Activated CD4-positive, alpha-beta T cell treated with anti-CD3 and anti-CD28 coated beads, Interleukin-2, Interleukin-4, amounts not matched to agents 100 ng/mL and 50 ng/mL, durations not matched to agents 16 hours and 8 hours (primary cell): Measurements from ENCODE around the gene CTSC.

Experiments used
- DNase-seq: peaks from one replicate; pipeline ENCODE4 v3.0.0-alpha.2; 2020; ENCODE audit warnings: low spot score

CTSC gene

DNA sequence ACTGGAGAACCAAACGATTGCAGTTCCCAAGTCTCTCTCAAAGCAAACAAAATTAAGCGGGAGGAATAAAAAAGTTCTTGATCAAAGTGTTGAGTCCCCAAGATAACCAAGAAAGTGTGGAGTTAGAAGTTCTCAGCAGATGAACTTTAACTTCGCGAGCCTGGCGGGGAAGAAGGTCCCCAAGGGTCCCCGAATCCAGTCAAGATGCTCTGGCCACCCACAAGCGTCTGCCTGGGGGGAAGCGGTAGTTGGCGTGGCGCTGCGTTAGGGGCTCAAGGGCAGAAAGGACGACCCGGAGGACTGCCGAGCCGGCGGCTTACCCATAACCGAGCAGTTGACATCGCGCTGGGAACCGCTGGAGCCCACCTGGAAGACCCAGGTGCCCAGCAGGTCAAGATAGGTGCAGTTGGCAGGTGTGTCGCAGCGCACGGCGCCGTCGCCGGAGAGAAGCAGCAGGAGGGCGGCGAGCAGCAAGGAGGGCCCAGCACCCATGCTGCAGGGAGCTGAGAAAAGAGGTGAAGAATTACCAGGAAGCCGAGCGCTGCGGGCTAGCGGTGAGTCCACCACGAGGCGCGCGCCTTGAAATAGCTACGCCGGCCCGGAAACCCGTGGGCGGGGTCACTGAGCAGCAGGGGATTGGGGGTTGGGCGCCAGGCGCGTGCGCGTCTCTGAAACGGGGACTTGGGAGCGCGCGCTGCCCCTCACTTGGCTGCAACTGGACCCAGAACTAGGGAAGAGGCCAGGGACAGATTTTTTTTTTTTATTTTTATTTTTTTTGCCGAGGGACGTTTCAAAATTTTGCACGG lies at the start of gene CTSC:
Gene CTSC, minus strand, starts transcription at position 556 of the 806 bp plus-strand sequence. Its CDS starts 64 bp downstream, at position 492.
- DNase-seq, result peak; percentile 97

DNA sequence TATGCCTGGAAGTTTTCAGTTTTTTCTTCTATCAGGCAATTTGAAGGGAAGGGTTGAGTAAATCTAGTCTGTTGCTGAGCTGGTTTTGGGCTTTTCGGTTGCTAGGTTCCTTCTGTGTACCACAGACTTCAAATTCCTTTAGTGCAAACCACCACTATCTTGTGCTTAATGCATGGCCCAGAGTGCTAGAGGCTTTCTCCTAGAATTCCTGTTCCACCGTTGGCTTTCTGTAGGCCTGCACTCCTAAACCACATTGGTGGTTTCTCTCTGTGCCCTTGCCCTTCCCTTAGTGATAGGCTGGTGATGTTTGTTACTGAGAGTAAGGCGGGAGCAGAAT lies 47.1 kb upstream of the CTSC start:
- peak; percentile 33 for DNase-seq

DNA sequence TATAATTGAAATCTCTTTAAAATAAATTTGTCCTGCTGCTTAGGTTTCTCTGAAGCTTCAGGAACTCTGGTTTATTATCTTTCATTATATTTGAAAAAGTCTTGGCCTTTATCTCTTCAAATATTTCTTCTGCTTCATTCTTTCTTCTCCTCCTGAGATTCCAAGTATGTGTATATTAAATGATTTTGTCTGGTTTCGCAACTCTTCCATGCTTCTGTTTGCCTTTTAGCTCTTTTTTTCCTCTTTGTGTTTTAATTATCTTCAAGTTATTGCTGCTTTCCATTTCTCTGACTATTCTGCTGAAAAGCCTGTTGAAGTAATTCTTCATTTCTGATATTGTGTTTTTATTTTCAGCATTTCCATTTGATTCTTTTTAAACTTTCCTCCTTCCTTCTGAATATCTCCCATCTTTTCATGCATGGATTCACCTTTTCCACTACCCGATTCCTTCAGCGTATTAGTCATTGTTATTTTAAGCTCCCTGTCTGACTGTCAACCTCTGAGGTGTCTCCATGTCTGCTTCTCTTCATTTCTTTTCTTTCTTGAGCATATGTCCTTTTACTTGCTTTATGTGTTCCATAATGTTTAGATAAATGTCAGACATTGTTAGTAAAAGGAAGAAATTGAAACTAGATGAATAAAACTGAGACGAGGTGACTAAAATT lies 46.6 kb upstream of the CTSC start:
- no peak for DNase-seq

DNA sequence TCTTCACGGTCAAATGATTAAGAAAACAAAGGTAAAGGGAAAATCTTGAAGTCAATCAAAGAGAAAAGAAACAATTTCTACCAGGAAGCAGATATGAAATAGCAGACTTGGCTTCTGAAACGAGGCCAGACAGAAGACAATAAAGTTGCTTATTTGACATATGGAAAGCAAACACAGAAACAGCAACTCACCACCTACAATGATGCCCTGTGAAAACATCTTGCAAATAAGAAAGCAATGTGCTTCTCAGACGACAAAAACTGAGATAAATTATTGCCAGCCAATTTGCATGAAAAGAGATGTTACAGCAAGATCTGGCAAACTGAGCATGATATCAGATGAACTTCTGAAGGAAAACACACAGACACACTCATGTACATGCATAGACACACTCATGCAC lies 45.9 kb upstream of the CTSC start:
- DNase-seq, result no peak

DNA sequence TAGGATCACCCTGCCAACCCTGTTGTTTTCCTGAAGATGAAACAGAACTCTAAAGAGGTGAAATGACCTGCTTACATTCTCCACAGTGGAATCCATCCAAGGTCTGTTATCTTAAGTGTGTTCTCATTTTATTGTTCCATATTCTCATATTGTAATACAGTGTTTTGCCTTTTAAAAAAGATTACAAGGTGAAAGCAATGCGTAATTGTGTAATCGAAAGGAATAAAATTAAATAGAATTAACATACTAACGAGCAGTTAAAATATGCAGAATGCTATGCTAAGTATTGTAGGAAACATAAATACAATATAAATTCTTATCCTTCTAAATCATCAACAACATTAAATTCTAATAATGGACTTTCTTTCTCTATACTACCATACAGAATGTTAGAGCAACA lies 41.6 kb upstream of the CTSC start:
- DNase-seq, result no peak

DNA sequence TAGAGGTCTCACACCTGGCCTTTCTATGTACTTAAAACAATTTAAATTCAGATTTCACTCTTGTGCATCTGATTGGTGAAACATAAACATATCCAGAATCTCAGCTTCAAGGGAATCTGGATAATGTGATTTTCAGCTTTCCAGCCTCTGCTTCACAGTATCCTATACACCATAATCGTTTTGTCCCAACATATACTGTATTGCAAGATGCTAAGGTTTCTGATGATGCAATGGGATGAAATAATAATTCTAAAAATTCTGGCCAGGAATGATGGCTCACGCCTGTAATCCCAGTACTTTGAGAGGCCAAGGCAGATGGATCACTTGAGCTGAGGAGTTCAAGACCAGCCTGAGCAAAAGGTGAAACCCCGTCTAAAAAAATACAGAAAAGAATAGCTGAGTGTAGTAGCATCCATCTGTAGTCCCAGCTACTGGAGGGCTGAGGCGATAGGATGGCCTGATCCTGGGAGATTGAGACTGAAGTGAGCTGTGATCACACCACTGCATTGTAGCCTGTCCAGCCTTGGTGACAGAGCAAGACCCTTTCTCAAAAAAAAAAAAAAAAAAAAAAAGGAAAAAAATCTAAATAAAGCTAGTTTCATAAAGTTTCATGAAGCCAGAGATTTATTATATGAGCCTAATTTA lies 41.0 kb upstream of the CTSC start:
- DNase-seq, result no peak

DNA sequence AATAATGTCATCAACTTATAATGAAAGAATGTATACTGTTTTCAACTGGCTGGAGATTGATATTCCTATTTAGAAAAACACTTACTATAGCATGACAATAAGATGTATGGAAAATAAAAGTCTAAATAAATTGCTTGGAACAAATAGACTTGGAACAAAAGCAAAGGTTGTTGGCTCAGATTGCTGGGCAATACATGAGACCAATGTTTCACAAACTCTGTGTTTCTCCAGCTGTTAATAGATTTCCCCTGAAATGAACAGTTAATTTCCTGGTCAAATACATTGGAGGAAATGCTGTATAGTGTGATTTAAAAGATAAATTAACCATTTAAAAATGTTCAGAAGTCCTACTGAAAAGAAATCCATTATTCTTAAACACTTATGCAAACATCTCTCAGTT lies 40.1 kb upstream of the CTSC start:
- no peak for DNase-seq

DNA sequence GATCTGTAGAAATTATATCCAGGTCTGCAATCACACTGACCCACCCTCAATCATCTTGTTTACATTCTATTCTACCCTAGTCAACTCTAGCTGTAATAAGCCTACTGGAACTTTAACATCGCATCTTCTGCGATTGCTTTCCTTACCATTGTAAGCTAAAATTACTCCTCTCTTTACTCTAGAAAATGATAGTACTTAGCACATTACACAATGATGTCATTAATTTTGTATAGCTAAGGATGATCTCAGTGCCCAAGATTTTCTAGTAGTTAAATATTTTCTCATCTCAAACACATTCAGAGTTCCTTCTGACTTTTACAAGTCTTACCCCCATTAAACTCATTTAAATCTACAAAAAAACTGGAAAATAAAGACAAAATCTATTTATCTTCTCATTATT lies 39.6 kb upstream of the CTSC start:
- DNase-seq, result no peak

DNA sequence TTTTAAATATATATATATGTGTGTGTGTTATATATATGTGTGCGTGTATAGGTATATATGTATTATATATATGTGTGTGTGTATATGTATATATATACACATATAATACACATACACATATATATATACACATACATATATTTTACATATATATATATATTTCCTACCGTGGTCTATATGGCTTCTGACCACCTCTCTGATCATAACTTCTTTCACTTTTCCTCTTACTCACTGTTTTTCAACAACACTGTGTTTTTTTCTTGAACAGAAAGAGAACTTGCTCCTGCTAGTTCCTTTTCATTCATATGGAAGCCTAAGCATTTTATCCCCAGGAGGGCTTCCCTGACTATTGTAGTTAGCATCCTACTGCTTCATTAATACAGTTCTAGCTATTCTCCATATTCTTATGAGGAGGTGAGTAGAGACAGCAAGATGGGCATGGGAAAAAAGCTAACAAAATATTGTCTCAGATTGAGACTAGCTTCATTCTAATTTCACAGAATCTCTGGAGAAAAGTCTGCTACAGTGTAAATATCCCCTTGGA lies 38.5 kb upstream of the CTSC start:
- DNase-seq, result no peak

DNA sequence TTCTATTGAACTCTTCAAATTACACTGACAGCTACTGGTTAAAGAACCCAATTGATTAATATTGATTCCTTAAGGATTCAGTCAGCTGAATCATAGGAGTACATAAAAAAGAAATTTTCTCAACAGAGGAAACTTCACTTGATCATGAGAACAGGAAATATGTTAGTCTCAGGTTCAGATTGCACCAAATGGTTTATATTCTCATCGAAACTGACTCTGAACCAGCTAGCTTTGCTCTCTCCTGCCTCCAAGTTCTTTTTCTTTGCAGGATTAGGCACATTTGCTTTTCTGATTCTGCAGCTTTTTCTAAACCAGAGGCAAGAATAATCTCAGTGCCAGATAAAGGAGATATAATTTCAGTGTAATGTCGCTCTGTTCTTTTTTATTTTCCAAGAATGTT lies 33.2 kb upstream of the CTSC start:
- no peak for DNase-seq

DNA sequence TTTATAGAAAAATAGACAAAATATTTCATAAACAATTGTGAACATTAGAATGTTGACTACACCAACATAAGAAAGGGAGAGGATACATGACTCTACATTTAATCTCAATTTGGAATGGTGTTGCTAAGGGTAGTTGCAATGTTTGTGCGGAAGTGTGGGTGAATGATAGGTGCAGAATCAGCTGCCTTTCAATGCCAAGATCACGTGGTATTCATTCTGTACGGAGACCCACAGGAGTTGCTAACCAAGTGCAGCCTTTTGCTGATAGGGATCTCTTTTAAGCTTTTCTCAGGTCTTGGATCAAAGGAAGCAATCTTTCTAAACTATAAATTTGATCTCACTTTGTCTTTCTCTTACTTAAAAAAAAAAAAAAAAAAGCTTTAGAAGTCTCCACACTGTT lies 29.8 kb upstream of the CTSC start:
- no peak for DNase-seq

DNA sequence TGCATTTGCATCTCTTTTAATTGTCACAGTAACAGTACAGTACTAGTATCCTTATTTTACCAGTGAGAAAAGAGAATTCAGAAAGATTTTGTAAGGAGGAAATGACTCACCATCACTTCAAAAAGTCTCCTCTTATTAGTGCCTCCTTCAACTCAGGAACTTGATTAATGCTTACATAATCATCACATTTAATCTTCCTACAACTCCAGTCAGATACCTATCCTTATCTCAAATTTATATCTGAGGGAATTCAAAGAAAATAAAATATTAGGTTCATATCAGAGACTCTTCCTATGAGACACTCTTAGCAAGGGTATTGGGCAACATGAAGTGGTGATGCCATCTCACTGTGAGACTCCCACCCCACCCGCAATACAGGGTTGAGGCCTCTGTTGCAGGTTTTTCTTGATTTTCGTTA lies 26.1 kb upstream of the CTSC start:
- DNase-seq, result no peak

DNA sequence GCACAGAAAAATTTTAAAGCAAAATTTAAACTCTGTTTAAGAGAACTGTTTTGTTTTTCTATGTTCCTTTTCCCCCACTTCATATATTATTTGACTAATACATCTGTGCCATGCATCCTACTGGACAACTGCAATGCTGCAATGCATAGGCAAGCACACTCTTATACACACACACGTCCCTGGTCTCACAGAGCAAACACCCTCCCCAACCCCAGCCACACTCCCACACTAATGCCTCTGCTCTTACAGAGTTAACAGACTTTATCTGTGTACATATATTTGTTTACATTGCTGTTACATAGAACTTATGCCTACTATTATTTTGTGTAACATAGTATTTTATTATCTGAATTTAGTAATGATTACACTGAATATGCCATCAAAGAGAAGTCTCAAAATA lies 25.5 kb upstream of the CTSC start:
- DNase-seq, result no peak

DNA sequence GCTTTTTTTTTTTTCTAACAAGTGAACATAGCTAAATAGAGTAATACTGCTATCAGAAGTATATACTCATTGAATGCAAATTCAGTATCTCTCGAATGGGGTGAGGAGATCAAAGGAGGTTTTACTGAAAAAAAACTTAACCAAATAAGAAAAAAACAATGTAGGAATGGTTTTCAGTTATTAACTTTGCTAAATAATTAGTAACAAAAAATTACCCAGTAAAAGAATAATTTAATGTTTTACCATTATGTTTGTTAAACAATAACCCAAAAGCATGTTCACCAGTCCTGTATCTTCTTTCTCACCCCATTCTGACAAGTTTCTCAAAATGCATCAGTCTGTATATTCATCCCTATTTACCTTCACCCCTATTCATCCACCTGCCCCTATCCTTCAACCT lies 22.6 kb upstream of the CTSC start:
- DNase-seq, result no peak

DNA sequence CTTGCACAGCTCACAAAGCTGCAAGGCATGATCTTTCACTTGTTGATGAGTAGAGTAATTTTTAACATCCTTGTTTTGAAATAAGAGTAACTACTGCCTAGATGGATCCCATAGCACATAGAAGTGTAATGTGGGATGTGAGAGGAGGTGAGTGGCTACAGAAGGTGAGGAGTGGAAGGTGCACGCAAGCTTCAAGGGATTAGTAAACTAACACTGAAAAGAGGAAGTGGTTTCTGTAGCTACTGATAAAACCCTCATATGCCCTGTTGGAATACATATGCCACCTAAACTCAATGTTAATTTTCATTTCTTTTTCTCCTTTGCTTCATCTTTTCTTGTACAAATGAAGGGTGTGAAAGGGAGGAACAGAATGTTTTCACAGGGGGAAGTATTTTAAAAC lies 22.0 kb upstream of the CTSC start:
- peak; percentile 60 for DNase-seq

DNA sequence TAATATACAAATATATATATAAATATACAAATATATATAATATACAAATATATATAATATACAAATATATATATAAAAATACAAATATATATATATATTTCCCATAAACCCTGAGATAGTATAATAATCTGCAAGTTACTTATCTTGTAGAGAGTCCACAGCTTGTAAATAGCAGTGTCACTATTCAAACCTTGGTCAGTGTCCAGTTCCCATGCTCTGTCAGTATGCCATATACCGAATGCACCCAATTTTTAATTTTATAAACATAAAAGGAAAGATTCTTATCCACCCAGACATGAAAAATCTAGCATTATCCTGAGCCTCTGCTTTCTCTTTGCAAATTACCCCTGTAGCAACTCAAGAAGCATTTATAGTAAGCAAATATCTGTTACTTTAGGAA lies 21.6 kb upstream of the CTSC start:
- DNase-seq, result no peak

DNA sequence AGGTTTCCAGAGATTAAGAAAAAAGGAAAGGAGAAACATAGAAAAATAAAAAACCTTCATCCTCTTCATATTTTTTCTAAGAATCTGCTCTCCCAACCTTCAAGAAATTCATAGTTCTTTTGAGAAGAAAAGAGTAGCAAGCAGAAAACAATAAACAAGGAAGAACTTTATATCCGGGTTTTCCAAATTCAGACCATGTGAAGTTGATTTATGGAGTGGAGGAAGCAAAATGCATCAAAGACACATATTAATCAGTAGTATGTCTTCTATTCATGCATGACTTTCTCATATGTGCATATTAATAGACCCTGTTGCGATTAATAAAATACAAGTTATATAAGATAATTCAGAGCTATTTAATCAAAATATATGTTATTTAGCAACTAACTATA lies 20.5 kb upstream of the CTSC start:
- no peak for DNase-seq

DNA sequence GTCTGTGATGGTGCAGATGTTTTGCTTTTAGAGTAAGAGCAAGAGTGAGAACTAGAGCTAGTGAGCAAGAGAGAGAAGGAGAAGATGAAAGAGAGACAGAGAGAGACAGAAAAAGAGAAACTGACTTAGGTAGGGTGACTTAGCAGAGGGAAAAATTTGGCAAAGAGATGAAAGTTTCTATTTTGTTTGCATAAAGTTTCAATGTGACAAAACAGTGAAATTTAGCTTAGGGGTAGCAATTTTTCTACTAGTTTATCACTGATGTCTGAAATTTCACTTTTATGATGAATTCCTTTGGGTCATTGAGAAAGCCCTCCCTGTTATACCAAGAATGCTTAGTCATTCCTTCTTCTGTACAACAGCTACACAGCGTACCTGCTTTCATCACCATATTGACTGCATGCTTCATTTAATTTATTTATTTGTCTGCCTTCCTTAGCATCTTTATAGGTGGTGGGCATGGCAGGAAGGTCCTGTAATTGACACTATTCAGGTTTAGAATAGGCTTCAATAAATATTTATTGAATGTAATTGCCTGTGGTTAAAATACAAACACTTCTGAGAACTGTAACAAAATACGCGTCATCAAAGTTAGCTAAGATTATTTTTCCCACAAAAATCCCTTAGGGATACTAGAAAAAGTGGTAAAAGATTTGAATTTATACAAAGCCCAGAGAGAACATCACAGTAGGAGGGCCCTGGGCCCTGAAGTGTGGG lies 19.9 kb upstream of the CTSC start:
- DNase-seq, result peak; percentile 80

DNA sequence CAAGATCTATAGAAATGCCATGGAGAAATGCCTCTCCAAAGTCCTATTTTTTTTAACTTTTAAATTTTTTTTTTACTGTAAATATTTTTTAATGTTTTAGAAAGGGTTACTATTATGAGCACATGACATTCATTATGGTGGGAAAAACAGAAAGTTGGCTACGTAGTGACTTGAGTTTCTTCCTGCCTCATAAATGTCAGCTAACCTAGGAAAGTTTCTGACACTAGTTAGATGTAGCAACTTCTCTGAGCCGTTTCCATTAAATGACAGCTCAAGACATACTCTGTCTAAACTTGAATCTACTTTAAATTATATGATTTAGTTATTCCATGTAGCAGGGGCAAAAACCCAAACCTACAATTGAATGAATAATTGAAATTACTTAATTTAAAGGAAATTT lies 18.4 kb upstream of the CTSC start:
- no peak for DNase-seq

DNA sequence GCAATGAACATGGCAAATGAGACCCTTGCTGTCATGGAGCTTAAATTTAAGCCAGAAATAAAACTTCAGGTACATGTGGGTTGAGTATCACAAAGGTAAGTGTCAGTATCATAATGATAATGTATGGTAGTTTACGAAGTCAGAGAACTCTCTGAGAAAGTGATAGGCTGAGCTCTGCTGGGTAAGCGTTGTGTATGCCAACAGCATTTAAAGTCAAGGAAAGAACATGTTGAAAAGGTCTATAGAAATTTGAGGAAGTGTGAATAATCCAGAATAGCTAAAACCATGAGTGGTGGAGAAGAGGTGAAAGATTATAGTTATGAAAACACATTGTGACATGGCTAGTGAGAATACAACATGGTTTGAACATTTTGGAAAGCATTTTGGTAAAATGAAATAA lies 17.4 kb upstream of the CTSC start:
- no peak for DNase-seq

DNA sequence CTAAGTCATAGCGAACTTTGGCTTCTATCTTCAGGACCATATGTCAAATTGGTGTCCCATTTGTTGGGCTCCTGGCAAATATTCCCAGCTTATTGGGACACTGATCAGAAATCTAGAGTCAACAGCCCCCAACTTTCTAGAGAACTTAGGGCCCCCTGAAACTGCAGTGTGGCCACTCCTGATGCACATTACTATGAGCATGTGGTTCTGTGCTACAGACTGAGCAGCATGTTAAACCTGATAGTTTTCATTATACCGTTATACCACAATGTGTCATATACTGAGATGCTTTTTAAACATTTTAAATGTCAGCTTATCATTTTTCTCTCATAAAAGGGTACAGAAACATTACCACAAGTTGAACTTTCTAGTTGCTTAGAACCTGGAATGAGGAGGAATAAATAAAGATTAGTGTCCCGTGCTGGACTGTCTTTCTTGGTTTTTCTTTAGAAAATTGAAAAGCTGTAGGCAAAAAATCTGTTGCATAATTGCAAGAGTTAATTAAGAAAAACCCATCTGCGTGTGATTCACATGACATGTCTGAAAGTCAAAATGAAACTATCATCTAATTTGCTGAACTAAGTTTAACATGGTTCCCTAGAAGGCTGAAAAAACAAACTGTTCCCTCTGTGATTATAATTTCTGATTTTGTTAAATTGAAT lies 16.4 kb upstream of the CTSC start:
- DNase-seq, result peak; percentile 70

DNA sequence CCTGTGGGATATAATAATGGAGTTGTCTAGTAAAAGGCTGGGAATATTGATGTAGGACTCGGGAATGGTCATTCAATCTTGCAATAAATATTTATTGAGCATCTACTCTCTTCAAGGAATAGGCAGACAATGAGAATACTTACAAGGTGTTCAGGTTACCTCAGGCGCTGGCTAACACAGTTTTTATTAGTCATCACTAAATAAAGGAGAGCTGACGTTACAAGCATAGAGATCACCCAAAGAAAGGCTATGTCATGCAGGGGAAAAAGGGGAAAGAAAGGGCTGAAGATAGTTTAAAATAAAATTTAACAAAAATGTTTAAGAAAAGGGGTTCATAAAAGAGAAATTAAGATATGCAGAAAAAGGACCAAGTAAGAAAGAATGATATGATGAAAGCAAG lies 15.8 kb upstream of the CTSC start:
- DNase-seq, result no peak
